GM18498 (cell line): ENCODE measurements around the gene SLC6A1.
"Not testable (repeated sequence)": the region's sequence is repeated elsewhere in the genome, so short reads cannot be mapped to it uniquely, and the experiment has no call there.

Experiments used
- ATAC-seq: cut with Tn5 transposase; IDR thresholded peaks from one replicate; pipeline ENCODE4 v1.9.1; 2021; ENCODE audit warnings: mild to moderate bottlenecking, moderate library complexity; ENCODE audit not compliant: unreplicated experiment

SLC6A1 gene

GRCh38 chr3:11057655-11058054, 65.1 kb downstream of the SLC6A1 start:
- ATAC-seq = no peak

- ATAC-seq = no peak
Observed at GRCh38 chr3:11059090-11059798, 66.7 kb downstream of the SLC6A1 start.

GRCh38 chr3:11059799-11060115, 67.2 kb downstream of the SLC6A1 start:
- no peak for ATAC-seq

GRCh38 chr3:11060500-11061251, 68.1 kb downstream of the SLC6A1 start:
- ATAC-seq = no peak

- not testable (repeated sequence) for ATAC-seq
Observed at GRCh38 chr3:11061268-11061871, 68.8 kb downstream of the SLC6A1 start.

GRCh38 chr3:11062704-11063103, 70.2 kb downstream of the SLC6A1 start:
- ATAC-seq = no peak

- no peak for ATAC-seq
Observed at GRCh38 chr3:11071096-11071755, 78.7 kb downstream of the SLC6A1 start.

GRCh38 chr3:11072631-11073030, 80.1 kb downstream of the SLC6A1 start:
- ATAC-seq = no peak

- no peak for ATAC-seq
Observed at GRCh38 chr3:11074011-11074410, 81.5 kb downstream of the SLC6A1 start.

- no peak for ATAC-seq
Observed at GRCh38 chr3:11074451-11074850, 81.9 kb downstream of the SLC6A1 start.

- ATAC-seq = not testable (repeated sequence)
Observed at GRCh38 chr3:11075122-11075521, 82.6 kb downstream of the SLC6A1 start.

GRCh38 chr3:11076711-11077110, 84.2 kb downstream of the SLC6A1 start:
- ATAC-seq = no peak

GRCh38 chr3:11077466-11077865, 84.9 kb downstream of the SLC6A1 start:
- ATAC-seq = no peak

- ATAC-seq = no peak
Observed at GRCh38 chr3:11078826-11079515, 86.4 kb downstream of the SLC6A1 start.

GRCh38 chr3:11080492-11080891, 87.9 kb downstream of the SLC6A1 start:
- ATAC-seq = no peak

GRCh38 chr3:11084098-11084497, 91.5 kb downstream of the SLC6A1 start:
- no peak for ATAC-seq

GRCh38 chr3:11084677-11085076, 92.1 kb downstream of the SLC6A1 start:
- ATAC-seq = no peak

- no peak for ATAC-seq
Observed at GRCh38 chr3:11085093-11085840, 92.7 kb downstream of the SLC6A1 start.

GRCh38 chr3:11086856-11087255, 94.3 kb downstream of the SLC6A1 start:
- no peak for ATAC-seq

GRCh38 chr3:11088066-11088465, 95.5 kb downstream of the SLC6A1 start:
- ATAC-seq = no peak
